Right lobe of liver (tissue), 6 donors: ENCODE measurements around the gene SH3RF3. TPM values are rescaled to one million over a fixed set of nuclear protein-coding genes. Genes with fewer than 3 reads are reported as not detected.

Experiments
- ATAC-seq, 4 donors: fragments of 200-7000 bp; cut with Tn5 transposase; one replicate each; pipeline ENCODE4 v1.9.1; 2020; ENCODE audit warnings: mild to moderate bottlenecking in 4 of 4, moderate library complexity in 4 of 4
- DNase-seq, 3 donors: peaks; one replicate each; pipeline ENCODE4 v3.0.0-alpha.2; 2020
- H3K27ac ChIP-seq, 3 donors: fragments of 200-600 bp; one replicate each; pipeline ENCODE4 v1.8.0; 2022
- H3K27me3 ChIP-seq, 2 donors: fragments of 200-600 bp; one replicate each; pipeline ENCODE4 v1.8.0; 2022
- H3K36me3 ChIP-seq, 4 donors: fragments of 200-600 bp; sonication (generic) in 1 of 4; one replicate each; pipeline versions ENCODE4 v1.5.1 to v1.8.0; 2017 to 2022; ENCODE audit warnings: control low read depth in 1 of 4
- H3K4me1 ChIP-seq, 4 donors: fragments of 200-600 bp; sonication (generic) in 1 of 4; one replicate each; pipeline versions ENCODE4 v1.5.1 to v1.8.0; 2017 to 2022; ENCODE audit warnings: control low read depth in 1 of 4
- H3K4me3 ChIP-seq, 3 donors: fragments of 200-600 bp; one replicate each; pipeline ENCODE4 v1.8.0; 2022
- H3K9me3 ChIP-seq, 4 donors: fragments of 200-600 bp; sonication (generic) in 1 of 4; one replicate each; pipeline versions ENCODE4 v1.5.1 to v1.8.0; 2017 to 2022; ENCODE audit warnings: control low read depth in 1 of 4
- CTCF ChIP-seq, 4 donors: fragments of 200-600 bp in 3 of 4; fragments of 450-650 bp in 1 of 4; IDR thresholded peaks; one replicate each; pipeline versions ENCODE4 v1.5.1 to v1.8.0; 2016 to 2022; ENCODE audit warnings: antibody characterized with exemption in 4 of 4, mild to moderate bottlenecking in 2 of 4
- POLR2A ChIP-seq: fragments of 450-650 bp; IDR thresholded peaks from one replicate; pipeline ENCODE4 v1.6.1; 2017; ENCODE audit warnings: antibody characterized with exemption, mild to moderate bottlenecking
- WGBS: methylation state at CpG from one replicate; pipeline ENCODE4 v1.1.6; 2018; ENCODE audit warnings: low coverage, low lambda C conversion rate; ENCODE audit not compliant: insufficient coverage; ENCODE audit errors: missing lambda C conversion rate; 5-methylcytosine and 5-hydroxymethylcytosine counted together
- intact Hi-C, 2 donors: fragments of 100-400 bp; cut with DNase I; formaldehyde crosslinking; loops; one replicate each; pipeline versions ENCODE4 v1.11.2 to v1.14.1; 2022
- total RNA-seq, 6 experiments: library from RNA; depleted of rRNA in 2 of 6; stranded (reverse); fragments of >200 nt in 2 of 6; fragmentation: NEBNext Ultra II Directional in 3 of 6; extraction: Animal tissue kit (Norgen Biotek cat#: 25700) in 3 of 6; gene quantifications; one replicate each; pipeline versions ENCODE4 v1.1.0 to v1.2.4, GENCODE V29; 2016 to 2023
- donor health status: DM: no; HTN: yes; CAD: no.
- donor health status: DM: no; HTN: no; CAD: no.
- donor health status: DM: no; HTN: no; CAD: no.
- donor health status: DM: no; HTN: yes; CAD: no.
- donor health status: DM: no; HTN: yes; CAD: no.

The SH3RF3 gene
- total RNA-seq, 6 experiments from 2014 or later = 0.68 to 1.6 (median 1.2) TPM

- ATAC-seq (no peak), DNase-seq (peak in 1 of 3 donors; percentile 39)
- TF ChIP-seq CTCF (IDR thresholded peaks at IDR 0.05) (no peak), POLR2A (no peak)
- Histone ChIP-seq H3K27me3 (no peaks in the 10 kb centered on the region), H3K27ac (no peak overlapping the region), H3K9me3 (no peaks in the 10 kb centered on the region), H3K4me1 (no peaks in the 10 kb centered on the region), H3K36me3 (no peaks in the 10 kb centered on the region), H3K4me3 (no peak overlapping the region)
- intact Hi-C loops = no loop called here
- 50% methylated on average over 1 of the region's 9 CpGs for WGBS
Measured at GRCh38 chr2:109382226-109382895, 253.4 kb downstream of the SH3RF3 start.

DNA sequence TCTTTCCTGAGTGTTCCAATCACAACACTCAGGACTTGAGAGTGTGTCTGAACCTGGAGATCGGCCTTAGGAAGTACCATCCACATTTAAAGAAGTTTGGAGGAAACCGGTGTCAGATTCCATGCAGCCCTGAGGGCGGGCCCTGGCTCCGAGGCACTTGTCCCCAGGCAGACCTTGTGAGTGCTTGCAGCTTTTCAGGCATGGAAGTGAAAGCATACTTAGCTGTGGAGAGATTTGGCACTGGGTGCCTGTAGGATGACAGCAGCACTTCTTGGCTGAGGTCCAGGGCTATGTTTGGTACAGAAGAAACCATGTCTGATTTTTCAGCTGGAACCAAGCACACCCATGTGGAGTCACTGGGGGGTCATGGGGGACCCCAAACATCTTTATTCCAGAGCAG, 253.9 kb downstream of the SH3RF3 start:
- Histone ChIP-seq H3K9me3 (no peaks in the 10 kb centered on the region), H3K4me1 (no peaks in the 10 kb centered on the region), H3K36me3 (no peaks in the 10 kb centered on the region), H3K27me3 (no peaks in the 10 kb centered on the region), H3K4me3 (no peak overlapping the region), H3K27ac (no peak overlapping the region)
- WGBS = 36% methylated on average over 3 of the region's 4 CpGs
- peak; percentile 48 to 60 (median 54) for ATAC-seq
- DNase-seq = peak in 1 of 3 donors; percentile 60
- intact Hi-C loops = no loop called here
- TF ChIP-seq CTCF (IDR thresholded peaks at IDR 0.05) (no peak), POLR2A (no peak)

GRCh38 chr2:109383505-109384307, 254.7 kb downstream of the SH3RF3 start:
- WGBS = 74% methylated on average over 9 of the region's 19 CpGs
- peak in 1 of 3 donors; percentile 16 for DNase-seq

More at GRCh38 chr2:109383505-109384307, 254.7 kb downstream of the SH3RF3 start:
- Histone ChIP-seq H3K4me1 (no peaks in the 10 kb centered on the region), H3K27me3 (no peaks in the 10 kb centered on the region), H3K4me3 (no peak overlapping the region), H3K9me3 (no peaks in the 10 kb centered on the region), H3K36me3 (no peaks in the 10 kb centered on the region), H3K27ac (no peak overlapping the region)
- no peak for ATAC-seq
- TF ChIP-seq CTCF (IDR thresholded peaks at IDR 0.05) = no peak
- TF ChIP-seq POLR2A = no peak
- intact Hi-C loops = no loop called here
